Esophagus muscularis mucosa (tissue), 4 donors: ENCODE measurements around the gene PHF5A. TPM values are rescaled to one million over a fixed set of nuclear protein-coding genes. Genes with fewer than 3 reads are reported as not detected.
"Not testable (repeated sequence)": the region's sequence is repeated elsewhere in the genome, so short reads cannot be mapped to it uniquely, and the experiment has no call there.

Source experiments
- DNase-seq: peaks from one replicate; pipeline ENCODE4 v3.0.0-alpha.2; 2017; ENCODE audit errors: extremely low spot score
- H3K27ac ChIP-seq, 4 donors: fragments of 200-600 bp; sonication (generic); replicated peaks in 1 of 4; 1 replicate in 3 of 4; 2 replicates in 1 of 4; pipeline ENCODE4 v1.5.1; 2016 to 2019; ENCODE audit warnings: mild to moderate bottlenecking in 1 of 4
- H3K27me3 ChIP-seq, 4 donors: fragments of 200-600 bp; sonication (generic); one replicate each; pipeline versions ENCODE4 v1.5.1 to v1.6.0; 2016 to 2019
- H3K36me3 ChIP-seq, 4 donors: fragments of 200-600 bp; sonication (generic); one replicate each; pipeline ENCODE4 v1.5.1; 2016 to 2019
- H3K4me1 ChIP-seq, 4 donors: fragments of 200-600 bp; sonication (generic); one replicate each; pipeline ENCODE4 v1.5.1; 2016 to 2019
- H3K4me3 ChIP-seq, 4 donors: fragments of 200-600 bp; sonication (generic); 1 replicate in 2 of 4; 2 replicates in 2 of 4; pipeline ENCODE4 v1.5.1; 2016 to 2019; ENCODE audit warnings: mild to moderate bottlenecking in 4 of 4, moderate library complexity in 1 of 4
- H3K9me3 ChIP-seq, 4 donors: fragments of 200-600 bp; sonication (generic); 1 replicate in 3 of 4; 2 replicates in 1 of 4; pipeline ENCODE4 v1.5.1; 2016 to 2019
- CTCF ChIP-seq, 3 experiments: fragments of 200-600 bp in 2 of 3; fragments of 450-650 bp in 1 of 3; sonication (generic) in 2 of 3; IDR thresholded peaks; one replicate each; pipeline ENCODE4 v1.5.1; 2017 to 2019; ENCODE audit warnings: antibody characterized with exemption in 3 of 3, mild to moderate bottlenecking in 2 of 3, moderate library complexity in 1 of 3
- EP300 ChIP-seq: sonication (generic); formaldehyde crosslinking; IDR thresholded peaks from one replicate; pipeline ENCODE4 v1.6.1; 2017; ENCODE audit warnings: antibody characterized with exemption
- POLR2A ChIP-seq: fragments of 450-650 bp; IDR thresholded peaks from one replicate; pipeline ENCODE4 v1.6.1; 2017; ENCODE audit warnings: antibody characterized with exemption, moderate library complexity, mild to moderate bottlenecking, low read depth
- POLR2AphosphoS5 ChIP-seq, 2 donors: sonication (generic); formaldehyde crosslinking; IDR thresholded peaks; one replicate each; pipeline ENCODE4 v1.6.1; 2017; ENCODE audit warnings: antibody characterized with exemption in 2 of 2
- WGBS: methylation state at CpG from one replicate; pipeline ENCODE4 v1.1.5; 2018; 5-methylcytosine and 5-hydroxymethylcytosine counted together
- intact Hi-C: fragments of 100-400 bp; cut with DNase I; formaldehyde crosslinking; loops from one replicate; pipeline ENCODE4 v1.15.1; 2023
- total RNA-seq, 4 donors: library from RNA; depleted of rRNA; stranded (reverse); fragments of >200 nt; gene quantifications; one replicate each; pipeline versions ENCODE4 v1.1.0 to v1.2.1, GENCODE V29; 2016

The PHF5A gene
- total RNA-seq, 4 donors from 2014 or later = 36.5 to 46.1 (median 42.2) TPM

- WGBS = 0% methylated on average over 22 of the region's 22 CpGs
- Histone ChIP-seq H3K27me3 (peaks cover 0 to 5% (median 0%) of the 10 kb centered on the region in 4 donors), H3K27ac (peak overlapping the region; percentile 99 to 100 (median 100)), H3K36me3 (peaks cover 11 to 28% (median 20%) of the 10 kb centered on the region in 4 donors), H3K4me1 (peaks cover 38 to 46% (median 45%) of the 10 kb centered on the region in 4 donors), H3K4me3 (peak overlapping the region; percentile 88 to 100 (median 98)), H3K9me3 (no peaks in the 10 kb centered on the region)
- no peak for DNase-seq
- intact Hi-C loops = no loop called here
- no peak for TF ChIP-seq CTCF (IDR thresholded peaks at IDR 0.05)
- TF ChIP-seq POLR2AphosphoS5 (IDR thresholded peaks at IDR 0.05) = peak; percentile 36 to 40
- TF ChIP-seq EP300 = no peak
- no peak for TF ChIP-seq POLR2A
Observed at GRCh38 chr22:41445129-41446056, 23.1 kb downstream of the PHF5A start.

- peaks cover 16 to 35% (median 24%) of the 10 kb centered on the region in 4 donors for H3K36me3 ChIP-seq
Observed at GRCh38 chr22:41444360-41445128, 23.9 kb downstream of the PHF5A start.

GRCh38 chr22:41442240-41442792, 26.2 kb downstream of the PHF5A start:
- DNase-seq = no peak
- WGBS = 56% methylated on average over 2 of the region's 2 CpGs
- Histone ChIP-seq H3K27me3 (peaks cover 0 to 5% (median 0%) of the 10 kb centered on the region in 4 donors), H3K4me3 (peak overlapping the region in 1 of 4 donors; percentile 97), H3K27ac (peak overlapping the region; percentile 99 to 100 (median 100)), H3K4me1 (peaks cover 51 to 68% (median 65%) of the 10 kb centered on the region in 4 donors), H3K36me3 (peaks cover 22 to 45% (median 34%) of the 10 kb centered on the region in 4 donors), H3K9me3 (no peaks in the 10 kb centered on the region)
- TF ChIP-seq EP300 = no peak
- no peak for TF ChIP-seq POLR2A
- TF ChIP-seq CTCF (IDR thresholded peaks at IDR 0.05) = no peak
- TF ChIP-seq POLR2AphosphoS5 (IDR thresholded peaks at IDR 0.05) = peak in 1 of 2 donors; percentile 30
- intact Hi-C loops = no loop called here

More at GRCh38 chr22:41444360-41445128, 23.9 kb downstream of the PHF5A start:
- Histone ChIP-seq H3K27me3 (peaks cover 0 to 5% (median 0%) of the 10 kb centered on the region in 4 donors), H3K27ac (peak overlapping the region; percentile 99 to 100 (median 100)), H3K4me1 (peaks cover 47 to 55% (median 53%) of the 10 kb centered on the region in 4 donors), H3K4me3 (peak overlapping the region; percentile 88 to 100 (median 98)), H3K9me3 (no peaks in the 10 kb centered on the region)
- WGBS = under 1% methylated on average over 29 of the region's 35 CpGs
- TF ChIP-seq EP300 (no peak), POLR2A (no peak), POLR2AphosphoS5 (IDR thresholded peaks at IDR 0.05) (peak; percentile 92 to 96), CTCF (IDR thresholded peaks at IDR 0.05) (peak in 1 of 3 experiments; percentile 4)
- intact Hi-C loops = no loop called here
- DNase-seq = peak; percentile 98

GRCh38 chr22:41440511-41440910, 28.0 kb downstream of the PHF5A start:
- H3K9me3 ChIP-seq, DNase-seq, H3K4me3 ChIP-seq, intact Hi-C loops, H3K27me3 ChIP-seq: not testable (repeated sequence)
- WGBS = 79% methylated on average over 5 of the region's 5 CpGs
- Histone ChIP-seq H3K4me1 (peaks cover 69 to 86% (median 83%) of the 10 kb centered on the region in 4 donors), H3K27ac (peak overlapping the region; percentile 99 to 100 (median 100)), H3K36me3 (peaks cover 40 to 64% (median 52%) of the 10 kb centered on the region in 4 donors)
